ENCODE results near the gene FKBP5. TPM values are rescaled to one million over a fixed set of nuclear protein-coding genes. Genes with fewer than 3 reads are reported as not detected.

FKBP5 gene
- total RNA-seq, 1 experiment from 2014 or later = 33.9 TPM

DNA sequence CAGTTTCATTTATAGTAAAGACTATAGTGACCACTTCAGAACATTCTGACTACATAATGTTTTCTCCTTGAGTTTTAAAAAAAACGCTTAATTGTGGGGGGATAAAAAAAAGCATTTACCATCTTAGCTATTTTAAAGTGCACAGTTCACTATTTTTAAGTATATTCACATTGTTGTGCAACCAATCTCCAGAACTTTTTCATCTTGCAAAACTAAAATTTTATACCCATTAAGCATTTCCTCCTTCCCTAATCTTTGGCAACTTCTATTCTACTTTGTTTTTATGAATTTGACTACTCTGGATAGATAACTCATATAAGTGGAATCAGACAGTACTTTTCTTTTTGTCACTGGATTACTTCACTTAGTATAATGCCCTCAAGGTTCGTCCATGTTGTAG, 62.3 kb downstream of the FKBP5 start:
- no peak overlapping the region for H4K5ac ChIP-seq (ENCODE audit: insufficient read length, low read depth, low read length)
- H3K4me1 ChIP-seq (ENCODE audit: insufficient read depth, low read length) = no peaks in the 10 kb centered on the region
- no peak overlapping the region for H3K23ac ChIP-seq (ENCODE audit: insufficient read length, low read depth, low read length)
- H4K8ac ChIP-seq (replicated peaks; ENCODE audit: insufficient read length, low read depth, low read length) = no peak overlapping the region
- no peak overlapping the region for H2BK20ac ChIP-seq (ENCODE audit: low read depth, low read length, poor library complexity, severe bottlenecking)
- no peak overlapping the region for H2BK12ac ChIP-seq (ENCODE audit: insufficient read length, low read depth, low read length)
- no peak overlapping the region for H2BK5ac ChIP-seq (ENCODE audit: insufficient read length, low read length)
- no peak overlapping the region for H3T11ph ChIP-seq (ENCODE audit: low read length)
- WGBS (ENCODE audit: extremely low coverage, insufficient read length, low lambda C conversion rate) = no CpG with 5 or more reads among the region's 2 CpGs
- H3K27ac Mint-ChIP-seq = no peak overlapping the region
- H3K9me3 Mint-ChIP-seq = no peaks in the 10 kb centered on the region
- no peak overlapping the region for H3K18ac ChIP-seq (ENCODE audit: insufficient read length, low read depth, low read length)
- no peaks in the 10 kb centered on the region for H4K20me1 ChIP-seq (ENCODE audit: control insufficient read depth, insufficient read depth, insufficient read length)
- no peak overlapping the region for H3K56ac ChIP-seq (ENCODE audit: insufficient read length, low read depth, low read length)
- no peaks in the 10 kb centered on the region for H3K9me3 ChIP-seq (ENCODE audit: control insufficient read depth, low read depth, low read length)
- no peaks in the 10 kb centered on the region for H3K4me1 Mint-ChIP-seq
- no peak overlapping the region for H3K27ac ChIP-seq (ENCODE audit: insufficient read length, low read depth, low read length)
- H3K79me2 ChIP-seq (ENCODE audit: insufficient read depth, low read length) = no peaks in the 10 kb centered on the region
- no peak overlapping the region for H3K14ac ChIP-seq (ENCODE audit: insufficient read depth, low read length)
- H3K79me1 ChIP-seq (ENCODE audit: insufficient read depth, low read depth, low read length, poor library complexity, severe bottlenecking) = no peaks in the 10 kb centered on the region
- H3K27me3 Mint-ChIP-seq (ENCODE audit: low read depth) = no peaks in the 10 kb centered on the region; the same call in 1 of the 2 replicates
- H4K91ac ChIP-seq (ENCODE audit: insufficient read length, low read depth, low read length) = no peak overlapping the region
- H2BK120ac ChIP-seq (ENCODE audit: low read depth, low read length, poor library complexity, severe bottlenecking) = no peak overlapping the region
- no peak for TF ChIP-seq CTCF (conservative IDR thresholded peaks at IDR 0.05)
- H3K4me2 ChIP-seq (ENCODE audit: insufficient read depth, insufficient read length, low read length) = no peak overlapping the region
- H2AK5ac ChIP-seq (ENCODE audit: insufficient read length, low read length) = no peak overlapping the region
- no peak overlapping the region for H3K9ac ChIP-seq (ENCODE audit: extremely low read depth, insufficient read length, low read length)
- no peak overlapping the region for H3K4me3 Mint-ChIP-seq
- H2AFZ ChIP-seq (ENCODE audit: low read length) = no peak overlapping the region
- peaks cover 0 to 7% (median 4%) of the 10 kb centered on the region in 3 experiments; a peak in 3 of 7 replicates for H3K36me3 Mint-ChIP-seq (ENCODE audit: insufficient read depth in 1 of 3, low read depth in 3 of 3)
- no peaks in the 10 kb centered on the region for H3K23me2 ChIP-seq (ENCODE audit: insufficient read length, low read depth, low read length, poor library complexity, severe bottlenecking)
- H3K4ac ChIP-seq (ENCODE audit: low read depth, low read length) = no peak overlapping the region
- no peaks in the 10 kb centered on the region for H3K27me3 ChIP-seq (ENCODE audit: insufficient read depth, low read length)
- no peak for DNase-seq
- H2BK15ac ChIP-seq (ENCODE audit: low read depth, low read length) = no peak overlapping the region
